Left ventricle myocardium inferior (tissue), 1 donor: ENCODE results near the gene CDH4. TPM values are rescaled to one million over a fixed set of nuclear protein-coding genes. Genes with fewer than 3 reads are reported as not detected.

Experiments used
- DNase-seq: peaks from one replicate; pipeline ENCODE4 v3.0.0-alpha.2; 2020
- H3K27ac ChIP-seq: fragments of 200-600 bp; replicated peaks from 2 replicates; pipeline ENCODE4 v1.8.0; 2021
- H3K27me3 ChIP-seq: fragments of 200-600 bp; 2 replicates; pipeline ENCODE4 v1.8.0; 2021; ENCODE audit warnings: low read depth
- H3K36me3 ChIP-seq: fragments of 200-600 bp; 2 replicates; pipeline ENCODE4 v1.8.0; 2021
- H3K4me1 ChIP-seq: fragments of 200-600 bp; 2 replicates; pipeline ENCODE4 v1.8.0; 2021
- H3K4me3 ChIP-seq: fragments of 200-600 bp; 2 replicates; pipeline ENCODE4 v1.8.0; 2021; ENCODE audit warnings: mild to moderate bottlenecking, moderate library complexity
- H3K9me3 ChIP-seq: fragments of 200-600 bp; replicated peaks from 2 replicates; pipeline ENCODE4 v1.8.0; 2021
- CTCF ChIP-seq: fragments of 200-600 bp; IDR thresholded peaks from 2 replicates; pipeline ENCODE4 v1.8.0; 2021; ENCODE audit warnings: antibody characterized with exemption, mild to moderate bottlenecking, borderline replicate concordance
- intact Hi-C: fragments of 100-400 bp; cut with micrococcal nuclease; formaldehyde crosslinking; loops from one replicate; pipeline ENCODE4 v1.11.0; 2022
- total RNA-seq: library from RNA; stranded (reverse); fragmentation: NEBNext Ultra II Directional; extraction: Animal tissue kit (Norgen Biotek cat#: 25700); gene quantifications from one replicate; pipeline ENCODE4 v1.2.1, GENCODE V29; 2021
- donor health status: DM: no; HTN: yes; CAD: no; lungs with severe emphysema.

The CDH4 gene
- total RNA-seq, 1 donor from 2014 or later, result 0.05 TPM

GRCh38 chr20:61640131-61640870 lies 388.2 kb downstream of the CDH4 start:
- peaks cover 90% of the 10 kb centered on the region for H3K27me3 ChIP-seq
- no peaks in the 10 kb centered on the region for H3K4me1 ChIP-seq
- no peak overlapping the region for H3K27ac ChIP-seq

GRCh38 chr20:61640871-61641245 lies 388.8 kb downstream of the CDH4 start:
- DNase-seq, result no peak
- Histone ChIP-seq H3K9me3 (peaks cover 8% of the 10 kb centered on the region), H3K36me3 (no peaks in the 10 kb centered on the region), H3K27ac (no peak overlapping the region), H3K4me3 (no peak overlapping the region), H3K27me3 (peaks cover 89% of the 10 kb centered on the region), H3K4me1 (no peaks in the 10 kb centered on the region)
- intact Hi-C loops, result no loop called here
- TF ChIP-seq CTCF, result no peak

More at GRCh38 chr20:61640131-61640870, 388.2 kb downstream of the CDH4 start:
- no peak overlapping the region for H3K4me3 ChIP-seq
- no peak for TF ChIP-seq CTCF
- H3K36me3 ChIP-seq, result no peaks in the 10 kb centered on the region
- intact Hi-C loops, result no loop called here
- DNase-seq, result no peak
- H3K9me3 ChIP-seq, result peaks cover 8% of the 10 kb centered on the region

GRCh38 chr20:61643656-61644377 lies 391.8 kb downstream of the CDH4 start:
- Histone ChIP-seq H3K4me1 (no peaks in the 10 kb centered on the region), H3K36me3 (no peaks in the 10 kb centered on the region), H3K27ac (peak overlapping the region; percentile 4), H3K27me3 (peaks cover 81% of the 10 kb centered on the region), H3K4me3 (no peak overlapping the region), H3K9me3 (peaks cover 8% of the 10 kb centered on the region)
- intact Hi-C loops, result no loop called here
- no peak for TF ChIP-seq CTCF
- DNase-seq, result peak; percentile 55

GRCh38 chr20:61644378-61645076 lies 392.5 kb downstream of the CDH4 start:
- no peak overlapping the region for H3K27ac ChIP-seq
- no peaks in the 10 kb centered on the region for H3K36me3 ChIP-seq
- H3K27me3 ChIP-seq, result peaks cover 81% of the 10 kb centered on the region
- H3K4me1 ChIP-seq, result no peaks in the 10 kb centered on the region
- H3K4me3 ChIP-seq, result no peak overlapping the region
- peaks cover 8% of the 10 kb centered on the region for H3K9me3 ChIP-seq
- no peak for DNase-seq
- intact Hi-C loops, result no loop called here
- TF ChIP-seq CTCF, result no peak

GRCh38 chr20:61645732-61646131 lies 393.7 kb downstream of the CDH4 start:
- H3K27me3 ChIP-seq, result peaks cover 81% of the 10 kb centered on the region
- no peaks in the 10 kb centered on the region for H3K36me3 ChIP-seq
- DNase-seq, result no peak
- intact Hi-C loops, result no loop called here
- H3K9me3 ChIP-seq, result peaks cover 8% of the 10 kb centered on the region
- no peaks in the 10 kb centered on the region for H3K4me1 ChIP-seq
- TF ChIP-seq CTCF, result no peak
- no peak overlapping the region for H3K4me3 ChIP-seq
- H3K27ac ChIP-seq, result no peak overlapping the region
